GM19397 (cell line): Measurements from ENCODE around the gene ATP8A2.
"Not testable (repeated sequence)": the region's sequence is repeated elsewhere in the genome, so short reads cannot be mapped to it uniquely, and the experiment has no call there.

Source experiments
- ATAC-seq: cut with Tn5 transposase; IDR thresholded peaks from one replicate; pipeline ENCODE4 v1.9.1; 2021; ENCODE audit warnings: mild to moderate bottlenecking, moderate library complexity; ENCODE audit not compliant: unreplicated experiment

The ATP8A2 gene

DNA sequence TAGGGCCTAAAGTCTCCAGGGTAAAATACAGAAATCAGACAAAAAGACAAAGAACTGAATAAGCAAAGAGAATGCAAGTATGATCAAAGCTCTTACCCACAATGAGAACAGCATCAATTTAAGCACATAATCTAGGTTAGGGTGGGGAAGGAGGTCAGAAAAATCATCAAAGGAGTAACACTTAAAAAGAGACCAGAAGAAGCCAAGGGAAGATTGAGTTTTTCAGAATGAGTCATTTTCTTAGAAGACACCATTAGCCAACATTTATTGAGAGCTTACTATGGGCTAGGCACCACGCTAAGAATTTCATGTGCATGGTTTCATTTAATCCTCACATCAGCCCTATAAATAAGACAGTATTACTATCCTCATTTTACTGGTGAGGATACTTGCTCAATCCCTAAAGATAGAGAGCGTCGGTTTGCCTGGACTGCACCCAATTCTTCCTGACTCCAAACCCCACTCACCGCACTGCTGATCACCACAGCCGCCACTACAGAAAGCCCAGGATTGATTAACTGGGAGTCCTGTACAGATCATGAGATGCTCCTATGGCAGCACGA lies 681.7 kb downstream of the ATP8A2 start:
- no peak for ATAC-seq

GRCh38 chr13:26054896-26055295 lies 683.1 kb downstream of the ATP8A2 start:
- ATAC-seq = no peak

- ATAC-seq = no peak
Observed at GRCh38 chr13:26058704-26059103, 686.9 kb downstream of the ATP8A2 start.

GRCh38 chr13:26060357-26060756 lies 688.6 kb downstream of the ATP8A2 start:
- ATAC-seq = no peak

- ATAC-seq = no peak
Observed at GRCh38 chr13:26061256-26061655, 689.5 kb downstream of the ATP8A2 start.

- no peak for ATAC-seq
Observed at GRCh38 chr13:26061947-26062346, 690.2 kb downstream of the ATP8A2 start.

GRCh38 chr13:26062853-26063444 lies 691.2 kb downstream of the ATP8A2 start:
- ATAC-seq = no peak

GRCh38 chr13:26066492-26066891 lies 694.7 kb downstream of the ATP8A2 start:
- not testable (repeated sequence) for ATAC-seq

GRCh38 chr13:26067601-26068000 lies 695.8 kb downstream of the ATP8A2 start:
- ATAC-seq = no peak

GRCh38 chr13:26068372-26068771 lies 696.6 kb downstream of the ATP8A2 start:
- not testable (repeated sequence) for ATAC-seq

DNA sequence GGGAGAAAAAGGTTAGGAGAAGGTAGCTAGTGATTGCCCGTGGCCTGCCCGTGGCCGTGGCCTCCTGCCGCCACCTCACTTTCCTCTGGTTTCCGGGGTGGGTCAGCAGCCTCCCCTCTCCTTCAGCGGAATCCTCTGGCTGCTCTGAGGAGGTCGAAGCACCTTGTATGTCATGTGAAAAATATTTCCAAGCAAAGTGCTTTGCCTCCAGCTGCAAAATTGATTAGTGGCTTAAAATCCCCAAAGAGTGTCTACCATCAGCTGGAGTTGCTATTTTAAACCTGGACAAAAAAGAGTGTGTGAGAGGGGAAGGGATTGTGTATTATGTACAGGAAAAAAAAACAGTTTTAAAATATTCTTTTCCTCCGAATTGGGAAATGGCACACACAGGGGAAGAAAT lies 697.9 kb downstream of the ATP8A2 start:
- ATAC-seq = not testable (repeated sequence)

- no peak for ATAC-seq
Observed at GRCh38 chr13:26071691-26072090, 699.9 kb downstream of the ATP8A2 start.

DNA sequence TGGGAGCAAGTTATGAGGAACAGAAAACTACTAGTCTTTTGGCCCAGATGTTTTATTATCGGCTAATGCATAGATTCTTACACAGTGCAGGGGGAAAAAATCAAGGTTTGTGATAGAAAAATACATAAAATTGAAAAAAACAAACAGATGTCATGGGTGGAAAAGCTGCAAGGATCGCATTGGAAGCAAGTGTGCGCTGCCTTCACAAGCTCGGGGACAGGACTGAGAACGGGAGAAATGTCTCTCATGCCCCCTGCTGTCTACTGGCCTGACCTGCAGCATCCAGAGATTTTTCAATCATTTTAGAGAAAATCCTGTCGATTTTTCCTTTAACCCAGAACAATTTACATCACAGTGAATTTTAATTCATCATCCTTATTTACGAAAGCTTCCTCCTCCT lies 700.6 kb downstream of the ATP8A2 start:
- not testable (repeated sequence) for ATAC-seq

- no peak for ATAC-seq
Observed at GRCh38 chr13:26074706-26075105, 702.9 kb downstream of the ATP8A2 start.
